Measurements from ENCODE around the gene SLN. TPM values are rescaled to one million over a fixed set of nuclear protein-coding genes. Genes with fewer than 3 reads are reported as not detected.

SLN gene
- total and polyA plus RNA-seq, 9 of the 15 experiments (the other 6 are each of a cell fraction or from before 2014, with no cell fraction given), result not detected

DNA sequence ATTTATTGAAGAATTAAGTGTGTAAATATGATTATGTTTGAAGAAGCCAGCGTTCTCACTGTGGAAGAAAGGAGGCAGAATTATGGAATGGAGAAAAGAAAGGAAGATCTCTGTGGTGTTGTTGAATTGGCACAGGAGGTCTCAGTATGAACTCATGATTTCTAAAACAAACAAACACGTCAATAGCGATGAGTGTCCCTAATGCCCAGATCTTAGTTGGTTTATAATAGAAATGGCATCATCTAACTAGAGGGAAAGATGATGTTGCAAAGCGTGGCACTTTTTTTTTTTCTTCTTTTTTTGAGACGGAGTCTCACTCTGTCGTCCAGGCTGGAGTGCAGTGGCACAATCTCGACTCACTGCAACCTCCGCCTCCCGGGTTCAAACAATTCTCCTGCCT lies 39.2 kb upstream of the SLN start:
- FAIRE-seq (no peak), DNase-seq (ENCODE audit: extremely low read depth in 1 of 4, low spot score in 3 of 4) (no peak), ATAC-seq (no peak)
- H3K36me3 ChIP-seq (ENCODE audit: control insufficient read depth, insufficient read depth, low read length), result no peaks in the 10 kb centered on the region
- peaks cover 10 to 11% of the 10 kb centered on the region in 2 experiments; a peak in 4 of 5 replicates for H3K27me3 ChIP-seq (ENCODE audit: control insufficient read depth in 2 of 2, insufficient read depth in 2 of 2, low read length in 2 of 2)
- H3K4me2 ChIP-seq (ENCODE audit: insufficient read depth, low read length), result no peak overlapping the region
- in situ Hi-C loops (cut with MboI), result no loop called here
- no peaks in the 10 kb centered on the region for H3K4me1 ChIP-seq (replicated peaks in 1 of 2; ENCODE audit: control insufficient read depth in 2 of 2, insufficient read depth in 2 of 2, low read length in 2 of 2)
- no peak overlapping the region for H3K9ac ChIP-seq (ENCODE audit: insufficient read depth in 1 of 2, low read depth in 2 of 2, low read length in 2 of 2)
- H3K4me3 ChIP-seq, result no peak overlapping the region
- no peaks in the 10 kb centered on the region for H4K20me1 ChIP-seq (replicated peaks; ENCODE audit: control insufficient read depth, insufficient read depth, low read length)
- intact Hi-C loops (cut with micrococcal nuclease), result no loop called here
- no TSS peak for BruUV-seq (replicated peaks)
- H3K9me1 ChIP-seq (ENCODE audit: control insufficient read depth, insufficient read depth, low read length), result no peaks in the 10 kb centered on the region
- 3% methylated on average over 6 of the region's 9 CpGs for WGBS (ENCODE audit: insufficient coverage, low coverage, missing lambda C conversion rate)
- H3K9me3 ChIP-seq (replicated peaks; ENCODE audit: control insufficient read depth, insufficient read depth, low read depth, low read length), result no peaks in the 10 kb centered on the region
- POLR2A ChIA-PET, result no interaction called here
- no peak overlapping the region for H3K27ac ChIP-seq (ENCODE audit: extremely low read depth, low read depth, low read length)
- no peak overlapping the region for H2AFZ ChIP-seq (ENCODE audit: low read depth, low read length)
- no peaks in the 10 kb centered on the region for H3K79me2 ChIP-seq (ENCODE audit: control insufficient read depth, insufficient read depth, low read length)
- CTCF ChIA-PET (ENCODE audit: low intra/inter-chr PET ratio), result no interaction called here
- TF ChIP-seq, protein P1, sequence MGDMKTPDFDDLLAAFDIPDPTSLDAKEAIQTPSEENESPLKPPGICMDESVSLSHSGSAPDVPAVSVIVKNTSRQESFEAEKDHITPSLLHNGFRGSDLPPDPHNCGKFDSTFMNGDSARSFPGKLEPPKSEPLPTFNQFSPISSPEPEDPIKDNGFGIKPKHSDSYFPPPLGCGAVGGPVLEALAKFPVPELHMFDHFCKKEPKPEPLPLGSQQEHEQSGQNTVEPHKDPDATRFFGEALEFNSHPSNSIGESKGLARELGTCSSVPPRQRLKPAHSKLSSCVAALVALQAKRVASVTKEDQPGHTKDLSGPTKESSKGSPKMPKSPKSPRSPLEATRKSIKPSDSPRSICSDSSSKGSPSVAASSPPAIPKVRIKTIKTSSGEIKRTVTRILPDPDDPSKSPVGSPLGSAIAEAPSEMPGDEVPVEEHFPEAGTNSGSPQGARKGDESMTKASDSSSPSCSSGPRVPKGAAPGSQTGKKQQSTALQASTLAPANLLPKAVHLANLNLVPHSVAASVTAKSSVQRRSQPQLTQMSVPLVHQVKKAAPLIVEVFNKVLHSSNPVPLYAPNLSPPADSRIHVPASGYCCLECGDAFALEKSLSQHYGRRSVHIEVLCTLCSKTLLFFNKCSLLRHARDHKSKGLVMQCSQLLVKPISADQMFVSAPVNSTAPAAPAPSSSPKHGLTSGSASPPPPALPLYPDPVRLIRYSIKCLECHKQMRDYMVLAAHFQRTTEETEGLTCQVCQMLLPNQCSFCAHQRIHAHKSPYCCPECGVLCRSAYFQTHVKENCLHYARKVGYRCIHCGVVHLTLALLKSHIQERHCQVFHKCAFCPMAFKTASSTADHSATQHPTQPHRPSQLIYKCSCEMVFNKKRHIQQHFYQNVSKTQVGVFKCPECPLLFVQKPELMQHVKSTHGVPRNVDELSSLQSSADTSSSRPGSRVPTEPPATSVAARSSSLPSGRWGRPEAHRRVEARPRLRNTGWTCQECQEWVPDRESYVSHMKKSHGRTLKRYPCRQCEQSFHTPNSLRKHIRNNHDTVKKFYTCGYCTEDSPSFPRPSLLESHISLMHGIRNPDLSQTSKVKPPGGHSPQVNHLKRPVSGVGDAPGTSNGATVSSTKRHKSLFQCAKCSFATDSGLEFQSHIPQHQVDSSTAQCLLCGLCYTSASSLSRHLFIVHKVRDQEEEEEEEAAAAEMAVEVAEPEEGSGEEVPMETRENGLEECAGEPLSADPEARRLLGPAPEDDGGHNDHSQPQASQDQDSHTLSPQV (IDR thresholded peaks at IDR 0.05), result no peak
- no peak for TF ChIP-seq CBX8 (IDR thresholded peaks at IDR 0.05; ENCODE audit: borderline replicate concordance, extremely low read depth, low read depth, low read length, poor library complexity, severe bottlenecking)
- TF ChIP-seq, protein P2, sequence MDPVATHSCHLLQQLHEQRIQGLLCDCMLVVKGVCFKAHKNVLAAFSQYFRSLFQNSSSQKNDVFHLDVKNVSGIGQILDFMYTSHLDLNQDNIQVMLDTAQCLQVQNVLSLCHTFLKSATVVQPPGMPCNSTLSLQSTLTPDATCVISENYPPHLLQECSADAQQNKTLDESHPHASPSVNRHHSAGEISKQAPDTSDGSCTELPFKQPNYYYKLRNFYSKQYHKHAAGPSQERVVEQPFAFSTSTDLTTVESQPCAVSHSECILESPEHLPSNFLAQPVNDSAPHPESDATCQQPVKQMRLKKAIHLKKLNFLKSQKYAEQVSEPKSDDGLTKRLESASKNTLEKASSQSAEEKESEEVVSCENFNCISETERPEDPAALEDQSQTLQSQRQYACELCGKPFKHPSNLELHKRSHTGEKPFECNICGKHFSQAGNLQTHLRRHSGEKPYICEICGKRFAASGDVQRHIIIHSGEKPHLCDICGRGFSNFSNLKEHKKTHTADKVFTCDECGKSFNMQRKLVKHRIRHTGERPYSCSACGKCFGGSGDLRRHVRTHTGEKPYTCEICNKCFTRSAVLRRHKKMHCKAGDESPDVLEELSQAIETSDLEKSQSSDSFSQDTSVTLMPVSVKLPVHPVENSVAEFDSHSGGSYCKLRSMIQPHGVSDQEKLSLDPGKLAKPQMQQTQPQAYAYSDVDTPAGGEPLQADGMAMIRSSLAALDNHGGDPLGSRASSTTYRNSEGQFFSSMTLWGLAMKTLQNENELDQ (CRISPR knock-in tag; IDR thresholded peaks at IDR 0.05; ENCODE audit: borderline replicate concordance), result no peak
- TF ChIP-seq, protein P3, sequence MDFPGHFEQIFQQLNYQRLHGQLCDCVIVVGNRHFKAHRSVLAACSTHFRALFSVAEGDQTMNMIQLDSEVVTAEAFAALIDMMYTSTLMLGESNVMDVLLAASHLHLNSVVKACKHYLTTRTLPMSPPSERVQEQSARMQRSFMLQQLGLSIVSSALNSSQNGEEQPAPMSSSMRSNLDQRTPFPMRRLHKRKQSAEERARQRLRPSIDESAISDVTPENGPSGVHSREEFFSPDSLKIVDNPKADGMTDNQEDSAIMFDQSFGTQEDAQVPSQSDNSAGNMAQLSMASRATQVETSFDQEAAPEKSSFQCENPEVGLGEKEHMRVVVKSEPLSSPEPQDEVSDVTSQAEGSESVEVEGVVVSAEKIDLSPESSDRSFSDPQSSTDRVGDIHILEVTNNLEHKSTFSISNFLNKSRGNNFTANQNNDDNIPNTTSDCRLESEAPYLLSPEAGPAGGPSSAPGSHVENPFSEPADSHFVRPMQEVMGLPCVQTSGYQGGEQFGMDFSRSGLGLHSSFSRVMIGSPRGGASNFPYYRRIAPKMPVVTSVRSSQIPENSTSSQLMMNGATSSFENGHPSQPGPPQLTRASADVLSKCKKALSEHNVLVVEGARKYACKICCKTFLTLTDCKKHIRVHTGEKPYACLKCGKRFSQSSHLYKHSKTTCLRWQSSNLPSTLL (IDR thresholded peaks at IDR 0.05), result no peak
- no peak for TF ChIP-seq ZNF75A (CRISPR knock-in tag; IDR thresholded peaks at IDR 0.05)
- TF ChIP-seq, protein P4, sequence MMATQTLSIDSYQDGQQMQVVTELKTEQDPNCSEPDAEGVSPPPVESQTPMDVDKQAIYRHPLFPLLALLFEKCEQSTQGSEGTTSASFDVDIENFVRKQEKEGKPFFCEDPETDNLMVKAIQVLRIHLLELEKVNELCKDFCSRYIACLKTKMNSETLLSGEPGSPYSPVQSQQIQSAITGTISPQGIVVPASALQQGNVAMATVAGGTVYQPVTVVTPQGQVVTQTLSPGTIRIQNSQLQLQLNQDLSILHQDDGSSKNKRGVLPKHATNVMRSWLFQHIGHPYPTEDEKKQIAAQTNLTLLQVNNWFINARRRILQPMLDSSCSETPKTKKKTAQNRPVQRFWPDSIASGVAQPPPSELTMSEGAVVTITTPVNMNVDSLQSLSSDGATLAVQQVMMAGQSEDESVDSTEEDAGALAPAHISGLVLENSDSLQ (IDR thresholded peaks at IDR 0.05), result no peak
- TF ChIP-seq, protein P5, sequence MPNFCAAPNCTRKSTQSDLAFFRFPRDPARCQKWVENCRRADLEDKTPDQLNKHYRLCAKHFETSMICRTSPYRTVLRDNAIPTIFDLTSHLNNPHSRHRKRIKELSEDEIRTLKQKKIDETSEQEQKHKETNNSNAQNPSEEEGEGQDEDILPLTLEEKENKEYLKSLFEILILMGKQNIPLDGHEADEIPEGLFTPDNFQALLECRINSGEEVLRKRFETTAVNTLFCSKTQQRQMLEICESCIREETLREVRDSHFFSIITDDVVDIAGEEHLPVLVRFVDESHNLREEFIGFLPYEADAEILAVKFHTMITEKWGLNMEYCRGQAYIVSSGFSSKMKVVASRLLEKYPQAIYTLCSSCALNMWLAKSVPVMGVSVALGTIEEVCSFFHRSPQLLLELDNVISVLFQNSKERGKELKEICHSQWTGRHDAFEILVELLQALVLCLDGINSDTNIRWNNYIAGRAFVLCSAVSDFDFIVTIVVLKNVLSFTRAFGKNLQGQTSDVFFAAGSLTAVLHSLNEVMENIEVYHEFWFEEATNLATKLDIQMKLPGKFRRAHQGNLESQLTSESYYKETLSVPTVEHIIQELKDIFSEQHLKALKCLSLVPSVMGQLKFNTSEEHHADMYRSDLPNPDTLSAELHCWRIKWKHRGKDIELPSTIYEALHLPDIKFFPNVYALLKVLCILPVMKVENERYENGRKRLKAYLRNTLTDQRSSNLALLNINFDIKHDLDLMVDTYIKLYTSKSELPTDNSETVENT (CRISPR knock-in tag; IDR thresholded peaks at IDR 0.05), result no peak
- TF ChIP-seq, protein P6, sequence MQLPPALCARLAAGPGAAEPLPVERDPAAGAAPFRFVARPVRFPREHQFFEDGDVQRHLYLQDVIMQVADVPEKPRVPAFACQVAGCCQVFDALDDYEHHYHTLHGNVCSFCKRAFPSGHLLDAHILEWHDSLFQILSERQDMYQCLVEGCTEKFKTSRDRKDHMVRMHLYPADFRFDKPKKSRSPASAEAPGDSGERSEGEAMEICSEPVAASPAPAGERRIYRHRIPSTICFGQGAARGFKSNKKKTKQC (CRISPR knock-in tag; IDR thresholded peaks at IDR 0.05), result no peak
- no peak for TF ChIP-seq NCOA1 (IDR thresholded peaks at IDR 0.05; ENCODE audit: low read depth)
